Muscle of arm (tissue), 12 donors: ENCODE results near the gene TTF1. TPM values are rescaled to one million over a fixed set of nuclear protein-coding genes. Genes with fewer than 3 reads are reported as not detected.

Source experiments
- DNase-seq: peaks from one replicate; pipeline ENCODE4 v3.0.0-alpha.2; 2013
- polyA plus RNA-seq, 12 donors: library from polyadenylated mRNA; unstranded; fragments of 120-200 nt; gene quantifications; one replicate each; pipeline ENCODE4 v1.2.1, GENCODE V29; 2013; ENCODE audit not compliant: insufficient read length in 12 of 12

The TTF1 gene
- polyA plus RNA-seq, 12 donors: 5.7 to 14.0 (median 10.7) TPM; not detected in 1

- no peak for DNase-seq
Observed at GRCh38 chr9:132366481-132366880, 40.2 kb downstream of the TTF1 start.

GRCh38 chr9:132365986-132366385 is 40.7 kb downstream of the TTF1 start:
- DNase-seq: no peak

- DNase-seq: no peak
Observed at GRCh38 chr9:132364068-132364467, 42.6 kb downstream of the TTF1 start.

- no peak for DNase-seq
Observed at GRCh38 chr9:132357764-132358163, 48.9 kb downstream of the TTF1 start.

GRCh38 chr9:132356324-132356924 is 50.2 kb downstream of the TTF1 start:
- DNase-seq: no peak

- DNase-seq: peak; percentile 98
Observed at GRCh38 chr9:132354637-132355355, 51.8 kb downstream of the TTF1 start, which contains the start of gene SETX. Gene SETX, minus strand, starts transcription at chr9:132354986. Its CDS starts 5,558 bp downstream, at chr9:132349428.

GRCh38 chr9:132351404-132352045 is 55.1 kb downstream of the TTF1 start:
- no peak for DNase-seq

- no peak for DNase-seq
Observed at GRCh38 chr9:132350861-132351315, 55.8 kb downstream of the TTF1 start.

- no peak for DNase-seq
Observed at GRCh38 chr9:132348676-132349075, 58.0 kb downstream of the TTF1 start.

- DNase-seq: no peak
Observed at GRCh38 chr9:132346177-132346576, 60.5 kb downstream of the TTF1 start.

- DNase-seq: no peak
Observed at GRCh38 chr9:132341177-132341840, 65.3 kb downstream of the TTF1 start.

GRCh38 chr9:132334364-132334763 is 72.3 kb downstream of the TTF1 start:
- no peak for DNase-seq

- no peak for DNase-seq
Observed at GRCh38 chr9:132333556-132333955, 73.1 kb downstream of the TTF1 start.

- no peak for DNase-seq
Observed at GRCh38 chr9:132328580-132328979, 78.1 kb downstream of the TTF1 start.

- peak; percentile 9 for DNase-seq
Observed at GRCh38 chr9:132327537-132327936, 79.1 kb downstream of the TTF1 start.

Other genes starting within 250 kb of the TTF1 start
- 1 to 10 TPM in 1 of 12 donors, under 1 TPM in 9, not detected in 2; 0.11 to 3.3 (median 0.47) TPM for gene NTNG2, start 244.8 kb downstream of the TTF1 start, polyA plus RNA-seq
- gene SETX, start 51.9 kb downstream of the TTF1 start, polyA plus RNA-seq: 10 to 100 TPM in 11 of 12 donors, not detected in 1; 23.1 to 44.5 (median 31.9) TPM
- gene CFAP77, start 3.4 kb upstream of the TTF1 start, polyA plus RNA-seq: under 1 TPM in 3 of 12 donors, not detected in 9; 0.09 to 0.32 (median 0.18) TPM
- gene BARHL1, start 175.8 kb upstream of the TTF1 start, polyA plus RNA-seq: not detected